ENCODE measurements around the gene NFKBIA. TPM values are rescaled to one million over a fixed set of nuclear protein-coding genes. Genes with fewer than 3 reads are reported as not detected.
A peak's percentile ranks its signal among the peaks of the same experiment; 100 is the strongest.

The NFKBIA gene
- total and polyA plus RNA-seq, 2 of the 8 experiments (the other 6 are each of a cell fraction or from before 2014, with no cell fraction given) = 25.9 to 49.7 TPM

DNA sequence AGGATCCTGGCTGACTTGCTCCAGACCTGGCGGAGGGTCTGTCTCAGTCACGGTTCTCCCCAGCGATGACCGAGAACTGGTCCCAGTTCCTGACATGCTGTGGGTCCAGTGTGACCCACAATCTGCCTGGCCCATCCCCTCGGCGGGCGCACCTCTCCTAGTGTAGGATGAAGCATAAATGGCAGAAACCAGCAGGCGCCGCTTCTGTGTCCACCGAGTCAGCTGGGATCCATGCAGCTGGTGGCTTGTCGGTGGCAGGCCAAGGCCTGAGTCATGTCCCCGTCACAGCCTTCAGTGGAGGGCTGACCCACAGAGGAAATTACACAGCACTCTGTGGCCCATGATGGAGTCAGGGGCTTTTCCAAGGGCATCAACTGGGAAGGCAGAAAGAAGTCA lies 38.5 kb downstream of the NFKBIA start:
- WGBS, 2 experiments (ENCODE audit: extremely low coverage in 1 of 2, insufficient coverage in 1 of 2, insufficient read length in 1 of 2, insufficient replicate concordance in 2 of 2, low coverage in 1 of 2, low lambda C conversion rate in 2 of 2, missing lambda C conversion rate in 1 of 2) = 95% methylated on average over 11 of the region's 12 CpGs; no CpG with 5 or more reads in 1 of the 2 experiments
- no peak overlapping the region for H2BK120ac ChIP-seq (replicated peaks; ENCODE audit: low read depth, low read length)
- no peaks in the 10 kb centered on the region for H3K79me2 ChIP-seq (ENCODE audit: control insufficient read depth in 1 of 2, insufficient read depth in 2 of 2, low read length in 2 of 2)
- no peaks in the 10 kb centered on the region for H3K27me3 ChIP-seq (replicated peaks in 1 of 4; ENCODE audit: control insufficient read depth in 3 of 4, extremely low read depth in 1 of 4, insufficient read depth in 3 of 4, low read length in 3 of 4)
- no peak overlapping the region for H3K9ac ChIP-seq (replicated peaks in 1 of 4; ENCODE audit: extremely low read depth in 1 of 4, low read depth in 3 of 4, low read length in 3 of 4)
- no peak overlapping the region for H2AFZ ChIP-seq (ENCODE audit: low read length)
- H3K14ac ChIP-seq (ENCODE audit: insufficient read length) = no peak overlapping the region
- no peak overlapping the region for H3K56ac ChIP-seq (replicated peaks; ENCODE audit: insufficient read length, low read depth, low read length)
- DNase-seq (ENCODE audit: low read depth in 1 of 2, low spot score in 2 of 2) = no peak
- H3K4me3 ChIP-seq (ENCODE audit: extremely low read depth in 1 of 4, insufficient read depth in 2 of 4, low read depth in 3 of 4, low read length in 4 of 4) = no peak overlapping the region
- H4K8ac ChIP-seq (ENCODE audit: extremely low read depth, insufficient read depth, low read length) = no peak overlapping the region
- H2BK12ac ChIP-seq (ENCODE audit: low read depth, low read length) = no peak overlapping the region
- H2AK5ac ChIP-seq (ENCODE audit: low read depth, low read length) = 0 out of 2 replicates have a peak overlapping the region, but pooled peaks have one; percentile 4
- H4K20me1 ChIP-seq (replicated peaks in 1 of 2; ENCODE audit: control insufficient read depth in 1 of 2, insufficient read depth in 2 of 2, low read length in 2 of 2) = peaks cover 0 to 2% of the 10 kb centered on the region in 2 experiments
- H3K4me1 ChIP-seq (replicated peaks in 1 of 4; ENCODE audit: control insufficient read depth in 3 of 4, insufficient read depth in 4 of 4, low read length in 3 of 4) = peaks cover 0 to 18% (median 7%) of the 10 kb centered on the region in 4 experiments; a peak in 5 of 7 replicates
- TF ChIP-seq SP1 (IDR thresholded peaks at IDR 0.05; ENCODE audit: low read depth, low read length) (no peak), ATF2 (IDR thresholded peaks at IDR 0.05; ENCODE audit: low read length) (no peak), HDAC2 (IDR thresholded peaks at IDR 0.05; ENCODE audit: borderline replicate concordance in 1 of 2, low read depth in 2 of 2, low read length in 2 of 2) (no peak), SP4 (IDR thresholded peaks at IDR 0.05; ENCODE audit: low read length) (no peak), MAFK (IDR thresholded peaks at IDR 0.05; ENCODE audit: low read depth, low read length) (no peak), SAP30 (IDR thresholded peaks at IDR 0.05; ENCODE audit: insufficient read depth, insufficient replicate concordance, low read length) (no peak), KDM5A (IDR thresholded peaks at IDR 0.05; ENCODE audit: low read length) (no peak)
- H2BK15ac ChIP-seq (ENCODE audit: low read length) = no peak overlapping the region
- no peak overlapping the region for H3K27ac ChIP-seq (ENCODE audit: low read depth, low read length)
- H3K4me2 ChIP-seq (ENCODE audit: insufficient read depth in 1 of 2, low read depth in 2 of 2, low read length in 2 of 2) = no peak overlapping the region
- no peaks in the 10 kb centered on the region for H3K9me3 ChIP-seq (ENCODE audit: insufficient read depth in 2 of 2, low read depth in 1 of 2, low read length in 1 of 2)
- no peak for FAIRE-seq
- no peak overlapping the region for H4K91ac ChIP-seq (replicated peaks; ENCODE audit: insufficient read length, low read length)
- CTCF ChIA-PET (ENCODE audit: partially characterized antibody) = interaction anchor here (1.1 to 4.3 kb wide), 4 partner anchors 10 to 40 kb away, joined by 5 to 18 read pairs (median 6); no protein-coding TSS in a partner anchor
- H2BK5ac ChIP-seq (ENCODE audit: low read depth, low read length) = no peak overlapping the region
- H3K4ac ChIP-seq (replicated peaks; ENCODE audit: insufficient read length, low read depth, low read length) = no peak overlapping the region
- H4K5ac ChIP-seq (ENCODE audit: insufficient read length, low read depth, low read length) = no peak overlapping the region
- no peak overlapping the region for H3K23ac ChIP-seq (ENCODE audit: insufficient read length)
- no peaks in the 10 kb centered on the region for H3K23me2 ChIP-seq (ENCODE audit: low read depth, low read length)
- no peak overlapping the region for H3K18ac ChIP-seq (ENCODE audit: extremely low read depth, low read length)
- H2BK20ac ChIP-seq (ENCODE audit: low read length) = no peak overlapping the region
- H3K36me3 ChIP-seq (ENCODE audit: control insufficient read depth in 2 of 4, insufficient read depth in 4 of 4, low read length in 3 of 4) = no peaks in the 10 kb centered on the region
- POLR2A ChIA-PET (ENCODE audit: partially characterized antibody) = interaction anchor here (0.9 to 4.6 kb wide), 2 partner anchors 37 to 74 kb away, joined by 3 to 30 read pairs; partner anchors contain the start of genes NFKBIA and PSMA6
- H3K79me1 ChIP-seq (ENCODE audit: low read depth, low read length) = no peaks in the 10 kb centered on the region

Measured in H1 (cell line).